ENCODE measurements around the gene CCL27.

CCL27 gene

DNA sequence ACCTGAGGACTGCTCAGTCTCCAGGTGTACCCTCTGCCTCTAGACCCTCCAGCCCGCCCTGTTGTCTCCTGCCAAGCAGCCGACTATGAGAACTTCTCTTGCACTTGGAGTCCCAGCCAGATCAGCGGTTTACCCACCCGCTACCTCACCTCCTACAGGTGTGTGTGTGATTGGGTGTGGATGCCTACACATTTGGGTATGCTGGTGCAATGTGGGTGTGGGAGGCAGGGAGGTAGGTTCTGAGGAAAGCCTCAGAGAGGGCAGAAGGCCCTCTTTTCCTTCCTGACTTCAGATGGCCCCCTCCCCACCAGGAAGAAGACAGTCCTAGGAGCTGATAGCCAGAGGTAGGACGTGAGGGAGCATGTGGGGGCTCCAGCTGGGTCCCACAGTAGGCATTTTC lies 5.5 kb downstream of the CCL27 start:
- peaks cover 7 to 26% of the 10 kb centered on the region in 2 donors for H3K36me3 ChIP-seq (ENCODE audit: control insufficient read depth in 1 of 2, insufficient read depth in 2 of 2, low read length in 2 of 2)
- H3K4me1 ChIP-seq (ENCODE audit: control insufficient read depth in 1 of 2, insufficient read depth in 2 of 2, low read length in 2 of 2): peaks cover 15 to 35% of the 10 kb centered on the region in 2 donors
- no peak overlapping the region for H3K4me3 ChIP-seq (ENCODE audit: low read depth in 1 of 2, low read length in 2 of 2)
- no peaks in the 10 kb centered on the region for H3K27me3 ChIP-seq (ENCODE audit: low read depth, low read length)
- H3K9me3 ChIP-seq (ENCODE audit: control insufficient read depth in 1 of 2, low read length in 2 of 2): no peaks in the 10 kb centered on the region
- H3K27ac ChIP-seq (ENCODE audit: low read length): no peak overlapping the region

DNA sequence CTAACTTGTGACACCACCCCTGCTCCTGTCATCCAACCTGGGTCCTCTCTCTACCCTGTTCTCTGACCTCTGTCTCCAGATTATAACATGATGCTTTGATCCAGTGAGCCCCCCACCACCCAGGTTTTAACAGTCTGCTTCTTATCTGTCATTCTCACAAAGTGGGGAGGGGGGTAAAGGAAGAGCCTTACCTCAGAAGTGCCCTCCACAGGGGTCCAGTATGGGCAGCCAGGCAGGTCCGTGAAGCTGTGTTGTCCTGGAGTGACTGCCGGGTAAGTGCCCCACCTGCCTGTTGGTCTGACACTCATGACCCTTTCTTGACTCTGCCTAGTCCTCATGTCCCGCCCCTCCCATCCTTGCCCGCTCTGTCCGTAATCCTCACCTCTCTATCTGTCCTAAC lies 7.1 kb downstream of the CCL27 start:
- H3K36me3 ChIP-seq (ENCODE audit: control insufficient read depth in 1 of 2, insufficient read depth in 2 of 2, low read length in 2 of 2): peaks cover 4 to 11% of the 10 kb centered on the region in 2 donors

DNA sequence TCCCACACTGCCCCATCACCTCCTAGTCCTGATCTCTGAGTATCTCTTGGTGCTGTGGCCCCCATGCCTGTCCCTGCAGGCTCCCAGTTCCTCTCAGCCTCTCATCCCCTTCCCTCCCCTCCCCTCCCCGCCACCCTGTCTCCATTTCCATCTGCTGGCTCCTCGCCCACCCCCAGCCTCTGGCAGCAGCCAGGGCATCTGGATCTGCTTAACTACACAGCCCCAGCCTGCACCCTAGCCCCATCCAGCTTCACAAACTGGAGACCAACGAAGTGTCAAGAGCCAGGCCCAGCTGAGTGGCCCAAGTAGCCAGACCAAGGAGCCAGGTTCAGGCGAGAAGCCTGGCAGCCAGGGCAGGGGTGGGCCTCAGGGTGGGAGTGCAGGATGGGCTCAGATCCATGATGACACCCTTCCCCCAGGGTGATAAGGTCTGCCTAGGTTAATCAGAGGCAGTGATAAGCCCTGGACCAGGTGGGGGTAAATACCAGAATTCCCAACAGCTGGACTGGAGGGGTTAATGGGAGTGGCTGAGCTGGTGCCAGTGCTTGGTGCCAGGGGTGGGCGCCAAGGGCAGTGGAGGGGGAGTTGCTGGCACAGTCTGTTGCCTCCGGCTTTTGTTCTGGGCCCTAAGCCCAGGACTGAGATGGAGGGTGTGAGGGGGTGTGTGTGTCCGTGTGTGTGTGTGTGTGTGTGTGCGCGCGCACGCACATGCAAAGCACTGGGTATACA lies 8.0 kb downstream of the CCL27 start:
- H3K36me3 ChIP-seq (ENCODE audit: control insufficient read depth in 1 of 2, insufficient read depth in 2 of 2, low read length in 2 of 2): peaks cover 3 to 7% of the 10 kb centered on the region in 2 donors
- H3K4me1 ChIP-seq (ENCODE audit: control insufficient read depth in 1 of 2, insufficient read depth in 2 of 2, low read length in 2 of 2): peaks cover 24 to 49% of the 10 kb centered on the region in 2 donors
- no peak overlapping the region for H3K4me3 ChIP-seq (ENCODE audit: low read depth in 1 of 2, low read length in 2 of 2)
- H3K27me3 ChIP-seq (ENCODE audit: low read depth, low read length): no peaks in the 10 kb centered on the region
- no peaks in the 10 kb centered on the region for H3K9me3 ChIP-seq (ENCODE audit: control insufficient read depth in 1 of 2, low read length in 2 of 2)
- H3K27ac ChIP-seq (ENCODE audit: low read length): no peak overlapping the region

More for the DNA sequence above, 7.1 kb downstream of the CCL27 start:
- no peak overlapping the region for H3K27ac ChIP-seq (ENCODE audit: low read length)
- no peaks in the 10 kb centered on the region for H3K9me3 ChIP-seq (ENCODE audit: control insufficient read depth in 1 of 2, low read length in 2 of 2)
- peaks cover 24 to 49% of the 10 kb centered on the region in 2 donors for H3K4me1 ChIP-seq (ENCODE audit: control insufficient read depth in 1 of 2, insufficient read depth in 2 of 2, low read length in 2 of 2)
- no peak overlapping the region for H3K4me3 ChIP-seq (ENCODE audit: low read depth in 1 of 2, low read length in 2 of 2)
- no peaks in the 10 kb centered on the region for H3K27me3 ChIP-seq (ENCODE audit: low read depth, low read length)

DNA sequence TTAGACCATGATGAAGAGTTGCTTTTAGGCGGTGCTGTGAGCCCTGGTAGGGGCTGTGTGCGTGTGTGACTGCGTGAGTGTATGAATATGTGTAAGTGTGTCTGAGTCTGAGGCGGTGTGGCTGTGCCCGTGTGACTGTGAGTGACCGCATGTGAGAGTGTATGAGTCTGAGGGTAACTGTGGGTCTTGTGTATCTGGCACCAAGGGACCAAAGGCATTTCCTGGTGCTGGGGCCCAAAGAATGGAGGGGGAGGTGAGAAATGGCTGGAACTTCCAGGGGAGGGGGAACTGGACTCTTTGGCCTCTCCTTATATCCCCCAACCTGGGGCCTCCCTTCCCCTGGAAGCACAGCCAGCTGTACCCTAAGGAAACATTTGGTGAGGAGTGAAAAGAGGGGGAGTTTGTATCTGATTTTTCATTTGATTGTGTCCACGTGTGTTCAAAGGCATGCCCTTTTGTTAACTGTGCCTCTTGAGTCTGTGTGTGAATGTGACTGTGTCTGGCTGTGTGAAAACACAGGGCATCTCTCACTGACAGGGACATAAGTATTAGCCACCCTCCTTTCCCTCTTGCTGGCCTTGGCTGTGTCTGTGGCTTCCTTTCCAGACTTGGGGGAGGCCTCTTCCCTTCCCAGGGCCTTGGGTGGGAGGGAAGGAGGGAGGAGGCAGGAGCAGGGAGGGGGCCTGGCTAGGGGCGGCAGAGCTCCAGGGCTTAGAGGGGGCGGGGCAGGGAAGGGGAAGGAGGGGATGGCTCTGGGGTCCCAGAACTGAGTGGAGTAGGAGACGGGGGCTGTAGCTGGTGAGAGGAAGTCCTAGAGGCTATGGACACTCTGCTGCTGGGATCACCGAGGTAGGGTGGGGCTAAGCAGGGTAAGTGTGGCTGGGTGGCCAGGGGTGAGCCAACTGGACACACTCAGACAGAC lies 9.0 kb downstream of the CCL27 start:
- H3K4me1 ChIP-seq (ENCODE audit: control insufficient read depth in 1 of 2, insufficient read depth in 2 of 2, low read length in 2 of 2): peaks cover 24 to 55% of the 10 kb centered on the region in 2 donors

DNA sequence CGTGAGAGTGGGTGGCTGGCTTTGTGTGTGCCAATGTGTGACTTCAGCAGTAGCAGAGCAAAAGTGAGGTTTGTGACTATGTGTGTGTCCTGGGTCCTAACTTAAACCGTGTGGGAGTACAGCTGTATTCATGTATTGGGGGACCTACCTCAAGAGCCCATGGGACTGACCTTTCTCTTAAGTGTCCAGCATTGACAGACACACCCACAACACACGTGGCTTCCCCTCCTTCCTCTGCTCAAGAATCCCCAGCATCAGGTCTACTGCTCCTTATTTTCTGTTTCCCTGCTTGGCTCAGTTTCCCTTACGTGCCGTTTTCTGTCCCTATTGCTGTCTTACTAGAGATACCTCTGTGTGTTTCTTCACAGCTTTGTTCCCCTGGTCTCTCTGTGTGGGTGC lies 9.9 kb downstream of the CCL27 start:
- Histone ChIP-seq H3K4me1 (ENCODE audit: control insufficient read depth in 1 of 2, insufficient read depth in 2 of 2, low read length in 2 of 2) (peaks cover 24 to 63% of the 10 kb centered on the region in 2 donors), H3K4me3 (ENCODE audit: low read depth in 1 of 2, low read length in 2 of 2) (peak overlapping the region; percentile 57 to 65), H3K27ac (ENCODE audit: low read length) (peak overlapping the region; percentile 70)

More for the DNA sequence above, 9.0 kb downstream of the CCL27 start:
- H3K27me3 ChIP-seq (ENCODE audit: low read depth, low read length): no peaks in the 10 kb centered on the region
- peak overlapping the region; percentile 57 to 65 for H3K4me3 ChIP-seq (ENCODE audit: low read depth in 1 of 2, low read length in 2 of 2)
- peaks cover 13 to 15% of the 10 kb centered on the region in 2 donors for H3K36me3 ChIP-seq (ENCODE audit: control insufficient read depth in 1 of 2, insufficient read depth in 2 of 2, low read length in 2 of 2)
- H3K27ac ChIP-seq (ENCODE audit: low read length): peak overlapping the region; percentile 20
- H3K9me3 ChIP-seq (ENCODE audit: control insufficient read depth in 1 of 2, low read length in 2 of 2): no peaks in the 10 kb centered on the region

DNA sequence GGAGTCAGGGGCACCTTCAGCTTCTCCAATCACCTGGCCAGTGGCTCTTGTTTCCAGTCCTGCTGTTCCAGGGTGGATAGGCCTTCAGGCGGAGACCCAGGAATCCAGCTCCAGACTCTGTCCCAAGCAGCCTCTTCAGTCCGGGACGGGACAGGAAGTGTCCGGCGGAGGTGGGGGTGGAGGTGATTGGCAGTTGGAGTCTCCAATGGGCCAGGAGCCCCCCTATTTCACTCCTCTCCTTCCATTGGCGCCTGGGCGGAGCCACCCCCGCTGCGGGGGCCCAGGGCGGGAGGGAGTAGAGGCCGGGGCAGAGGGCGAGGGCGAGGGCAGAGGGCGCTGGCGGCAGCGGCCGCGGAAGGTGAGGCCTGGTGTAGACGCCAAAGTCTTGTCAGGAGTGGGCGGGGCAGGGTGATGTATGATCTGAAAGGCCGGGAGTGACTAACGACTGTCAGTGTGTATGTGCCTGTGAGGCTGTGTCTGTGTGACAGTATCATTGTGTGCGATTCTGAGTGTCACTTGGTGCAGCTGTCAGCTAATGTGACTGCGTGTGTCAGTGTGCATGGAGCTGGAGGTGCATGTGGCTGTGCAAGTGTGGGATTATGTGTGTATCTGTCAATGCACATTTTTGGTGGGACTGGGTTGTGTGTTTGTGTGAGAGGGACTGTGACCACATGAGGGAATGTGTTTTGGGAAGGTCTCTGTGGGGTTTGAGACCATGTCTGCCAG lies 10.4 kb downstream of the CCL27 start, which contains the start of gene IL11RA:
Gene IL11RA (plus strand): TSS at position 310 of the 726 bp plus-strand sequence. CDS start 3,033 bp downstream, outside the sequence.
- peaks cover 15% of the 10 kb centered on the region in 2 donors for H3K36me3 ChIP-seq (ENCODE audit: control insufficient read depth in 1 of 2, insufficient read depth in 2 of 2, low read length in 2 of 2)
- H3K27ac ChIP-seq (ENCODE audit: low read length): peak within 1 kb of the TSS; percentile 70
- no peaks in the 10 kb centered on the region for H3K9me3 ChIP-seq (ENCODE audit: control insufficient read depth in 1 of 2, low read length in 2 of 2)
- H3K27me3 ChIP-seq (ENCODE audit: low read depth, low read length): no peaks in the 10 kb centered on the region
- H3K4me1 ChIP-seq (ENCODE audit: control insufficient read depth in 1 of 2, insufficient read depth in 2 of 2, low read length in 2 of 2): peaks cover 29 to 68% of the 10 kb centered on the region in 2 donors
- H3K4me3 ChIP-seq (ENCODE audit: low read depth in 1 of 2, low read length in 2 of 2): peak within 1 kb of the TSS; percentile 57 to 65

More for the DNA sequence above, 9.9 kb downstream of the CCL27 start:
- Histone ChIP-seq H3K36me3 (ENCODE audit: control insufficient read depth in 1 of 2, insufficient read depth in 2 of 2, low read length in 2 of 2) (peaks cover 15% of the 10 kb centered on the region in 2 donors), H3K9me3 (ENCODE audit: control insufficient read depth in 1 of 2, low read length in 2 of 2) (no peaks in the 10 kb centered on the region), H3K27me3 (ENCODE audit: low read depth, low read length) (no peaks in the 10 kb centered on the region)

DNA sequence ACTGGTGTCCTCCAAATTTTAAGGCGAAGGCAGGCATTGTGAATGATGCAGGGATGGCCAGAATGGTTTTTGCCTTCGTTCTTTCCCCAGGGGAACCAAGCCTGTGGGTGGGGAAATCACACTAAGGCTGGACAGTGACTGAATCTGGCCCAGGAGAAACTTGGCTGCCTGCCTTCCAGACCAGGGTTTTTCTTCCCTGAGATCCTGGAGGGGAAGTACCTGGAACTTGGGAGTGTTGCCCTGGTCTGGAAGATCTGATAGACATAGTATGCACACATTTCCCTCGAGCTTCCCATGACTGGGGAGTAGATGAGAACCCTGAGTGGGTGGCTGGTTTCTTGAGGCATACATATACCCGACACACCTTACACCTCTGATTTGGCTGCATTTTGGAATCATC lies 11.1 kb downstream of the CCL27 start:
- peaks cover 29 to 71% of the 10 kb centered on the region in 2 donors for H3K4me1 ChIP-seq (ENCODE audit: control insufficient read depth in 1 of 2, insufficient read depth in 2 of 2, low read length in 2 of 2)
- H3K27me3 ChIP-seq (ENCODE audit: low read depth, low read length): no peaks in the 10 kb centered on the region
- peak overlapping the region; percentile 57 to 65 for H3K4me3 ChIP-seq (ENCODE audit: low read depth in 1 of 2, low read length in 2 of 2)
- H3K36me3 ChIP-seq (ENCODE audit: control insufficient read depth in 1 of 2, insufficient read depth in 2 of 2, low read length in 2 of 2): peaks cover 15% of the 10 kb centered on the region in 2 donors
- peak overlapping the region; percentile 70 for H3K27ac ChIP-seq (ENCODE audit: low read length)
- H3K9me3 ChIP-seq (ENCODE audit: control insufficient read depth in 1 of 2, low read length in 2 of 2): no peaks in the 10 kb centered on the region

DNA sequence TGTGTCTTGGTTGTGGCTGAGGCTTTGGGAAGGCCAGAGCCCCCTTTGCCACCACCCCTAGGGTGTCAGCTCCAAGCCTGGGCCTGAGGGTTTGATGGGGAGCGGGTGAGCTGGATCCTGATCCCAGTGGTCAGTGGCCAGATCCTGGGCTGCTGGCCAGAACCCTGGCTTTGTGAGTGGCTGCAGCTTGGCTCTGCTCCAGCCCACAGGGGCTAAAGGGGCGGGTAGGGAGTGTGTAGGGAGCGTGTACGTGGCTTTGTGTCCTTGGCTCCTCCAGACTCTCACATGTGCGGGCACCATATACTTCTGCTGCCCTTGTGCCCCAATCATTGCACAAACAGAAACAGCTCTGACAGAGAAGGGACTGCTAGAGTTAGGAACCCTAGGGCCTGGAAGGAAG lies 11.6 kb downstream of the CCL27 start:
- Histone ChIP-seq H3K4me1 (ENCODE audit: control insufficient read depth in 1 of 2, insufficient read depth in 2 of 2, low read length in 2 of 2) (peaks cover 29 to 76% of the 10 kb centered on the region in 2 donors), H3K9me3 (ENCODE audit: control insufficient read depth in 1 of 2, low read length in 2 of 2) (no peaks in the 10 kb centered on the region), H3K27ac (ENCODE audit: low read length) (peak overlapping the region; percentile 70), H3K36me3 (ENCODE audit: control insufficient read depth in 1 of 2, insufficient read depth in 2 of 2, low read length in 2 of 2) (peaks cover 15% of the 10 kb centered on the region in 2 donors), H3K27me3 (ENCODE audit: low read depth, low read length) (no peaks in the 10 kb centered on the region), H3K4me3 (ENCODE audit: low read depth in 1 of 2, low read length in 2 of 2) (no peak overlapping the region)

DNA sequence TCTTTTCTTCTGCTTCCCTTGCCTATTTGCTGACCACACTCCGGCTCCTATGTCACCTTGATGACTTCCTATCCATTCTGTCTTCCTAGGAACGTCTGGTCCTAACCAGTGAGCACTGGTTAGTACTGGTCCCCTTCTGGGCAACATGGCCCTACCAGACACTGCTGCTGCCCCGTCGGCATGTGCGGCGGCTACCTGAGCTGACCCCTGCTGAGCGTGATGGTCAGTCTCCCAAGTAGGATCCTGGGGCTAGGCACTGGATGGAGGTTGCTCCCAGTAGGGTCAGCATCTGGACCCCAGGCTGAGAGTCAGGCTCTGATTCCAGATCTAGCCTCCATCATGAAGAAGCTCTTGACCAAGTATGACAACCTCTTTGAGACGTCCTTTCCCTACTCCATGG lies 13.8 kb downstream of the CCL27 start:
- H3K9me3 ChIP-seq (ENCODE audit: control insufficient read depth in 1 of 2, low read length in 2 of 2): no peaks in the 10 kb centered on the region
- peaks cover 15% of the 10 kb centered on the region in 2 donors for H3K36me3 ChIP-seq (ENCODE audit: control insufficient read depth in 1 of 2, insufficient read depth in 2 of 2, low read length in 2 of 2)
- no peaks in the 10 kb centered on the region for H3K27me3 ChIP-seq (ENCODE audit: low read depth, low read length)
- peaks cover 29 to 57% of the 10 kb centered on the region in 2 donors for H3K4me1 ChIP-seq (ENCODE audit: control insufficient read depth in 1 of 2, insufficient read depth in 2 of 2, low read length in 2 of 2)
- H3K27ac ChIP-seq (ENCODE audit: low read length): no peak overlapping the region
- H3K4me3 ChIP-seq (ENCODE audit: low read depth in 1 of 2, low read length in 2 of 2): no peak overlapping the region

DNA sequence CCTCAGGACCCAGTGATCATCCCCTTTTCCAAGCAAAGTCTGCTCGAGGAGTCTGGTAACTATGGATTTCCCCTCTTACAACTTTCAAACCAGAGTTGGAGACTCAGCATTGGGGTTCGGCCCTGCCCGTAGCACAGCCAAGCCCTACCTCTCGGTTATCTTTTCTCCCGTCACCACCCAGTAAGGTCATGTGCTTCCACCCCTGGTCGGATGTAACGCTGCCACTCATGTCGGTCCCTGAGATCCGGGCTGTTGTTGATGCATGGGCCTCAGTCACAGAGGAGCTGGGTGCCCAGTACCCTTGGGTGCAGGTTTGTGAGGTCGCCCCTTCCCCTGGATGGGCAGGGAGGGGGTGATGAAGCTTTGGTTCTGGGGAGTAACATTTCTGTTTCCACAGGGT lies 14.8 kb downstream of the CCL27 start:
- Histone ChIP-seq H3K27ac (ENCODE audit: low read length) (peak overlapping the region; percentile 76), H3K9me3 (ENCODE audit: control insufficient read depth in 1 of 2, low read length in 2 of 2) (no peaks in the 10 kb centered on the region), H3K4me3 (ENCODE audit: low read depth in 1 of 2, low read length in 2 of 2) (peak overlapping the region; percentile 83 to 87), H3K4me1 (ENCODE audit: control insufficient read depth in 1 of 2, insufficient read depth in 2 of 2, low read length in 2 of 2) (peaks cover 20 to 47% of the 10 kb centered on the region in 2 donors), H3K27me3 (ENCODE audit: low read depth, low read length) (no peaks in the 10 kb centered on the region), H3K36me3 (ENCODE audit: control insufficient read depth in 1 of 2, insufficient read depth in 2 of 2, low read length in 2 of 2) (peaks cover 15% of the 10 kb centered on the region in 2 donors)
